C4-2B (cell line): ENCODE data around the gene TFDP2.

Experiments
- CTCF ChIP-seq: fragments of 450-650 bp; conservative IDR thresholded peaks from 2 replicates; pipeline ENCODE4 v1.5.1; 2017; ENCODE audit warnings: mild to moderate bottlenecking
- ZFX ChIP-seq: fragments of 450-650 bp; IDR thresholded peaks from 2 replicates; pipeline ENCODE4 v1.6.1; 2017

GRCh38 chr3:142019794-142020320 is 129.5 kb downstream of the TFDP2 start:
- TF ChIP-seq CTCF (no peak), ZFX (no peak)
